GM19351 (cell line): ENCODE results near the gene GINS3.
A peak's percentile ranks its signal among the peaks of the same experiment; 100 is the strongest.
"Not testable (repeated sequence)": the region's sequence is repeated elsewhere in the genome, so short reads cannot be mapped to it uniquely, and the experiment has no call there.

Experiments
- ATAC-seq: cut with Tn5 transposase; IDR thresholded peaks from one replicate; pipeline ENCODE4 v1.9.1; 2021; ENCODE audit warnings: mild to moderate bottlenecking, moderate library complexity; ENCODE audit not compliant: unreplicated experiment

The GINS3 gene

GRCh38 chr16:58385218-58385773 is 7.0 kb upstream of the GINS3 start:
- no peak for ATAC-seq

GRCh38 chr16:58389724-58390123 is 2.5 kb upstream of the GINS3 start:
- no peak for ATAC-seq

GRCh38 chr16:58393138-58393504 is 850 bp downstream of the GINS3 start:
- peak; percentile 25 for ATAC-seq

- ATAC-seq: not testable (repeated sequence)
These were observed 4.6 kb downstream of the GINS3 start for GRCh38 chr16:58396897-58397296.

- ATAC-seq: no peak
These were observed 7.7 kb downstream of the GINS3 start for GRCh38 chr16:58399718-58400633.

GRCh38 chr16:58401305-58401704 is 9.0 kb downstream of the GINS3 start:
- ATAC-seq: not testable (repeated sequence)

- no peak for ATAC-seq
These were observed 10.5 kb downstream of the GINS3 start for GRCh38 chr16:58402796-58403195.

- no peak for ATAC-seq
These were observed 17.2 kb downstream of the GINS3 start for GRCh38 chr16:58409316-58409973.

GRCh38 chr16:58411336-58411735 is 19.1 kb downstream of the GINS3 start:
- ATAC-seq: no peak

GRCh38 chr16:58411736-58412614 is 19.7 kb downstream of the GINS3 start:
- ATAC-seq: no peak

GRCh38 chr16:58412615-58412970 is 20.3 kb downstream of the GINS3 start:
- ATAC-seq: not testable (repeated sequence)

GRCh38 chr16:58413359-58413758 is 21.1 kb downstream of the GINS3 start:
- no peak for ATAC-seq

- no peak for ATAC-seq
These were observed 22.7 kb downstream of the GINS3 start for GRCh38 chr16:58415003-58415402.

- ATAC-seq: not testable (repeated sequence)
These were observed 23.7 kb downstream of the GINS3 start for GRCh38 chr16:58415961-58416360.

- ATAC-seq: no peak
These were observed 24.8 kb downstream of the GINS3 start for GRCh38 chr16:58417035-58417434.

GRCh38 chr16:58417600-58417999 is 25.3 kb downstream of the GINS3 start:
- ATAC-seq: no peak

GRCh38 chr16:58418026-58418425 is 25.8 kb downstream of the GINS3 start:
- ATAC-seq: no peak

GRCh38 chr16:58418601-58419000 is 26.3 kb downstream of the GINS3 start:
- peak; percentile 53 for ATAC-seq

- ATAC-seq: no peak
These were observed 27.1 kb downstream of the GINS3 start for GRCh38 chr16:58419241-58419990.

GRCh38 chr16:58421059-58421458 is 28.8 kb downstream of the GINS3 start:
- ATAC-seq: no peak
